ENCODE data around the gene NGF.

The NGF gene

GRCh38 chr1:115301438-115302020, 36.5 kb downstream of the NGF start:
- POLR2A ChIA-PET = no interaction called here
- no peak overlapping the region for H3K27ac ChIP-seq (ENCODE audit: insufficient read depth in 1 of 2, low read depth in 1 of 2, low read length in 2 of 2, poor library complexity in 1 of 2, severe bottlenecking in 2 of 2)
- H3K4me1 ChIP-seq (ENCODE audit: control extremely low read depth in 1 of 4, control insufficient read depth in 4 of 4, insufficient read depth in 4 of 4, low read length in 3 of 4) = no peaks in the 10 kb centered on the region
- CTCF ChIA-PET = no interaction called here
- H3K36me3 ChIP-seq (ENCODE audit: control insufficient read depth in 4 of 4, insufficient read depth in 4 of 4, low read length in 3 of 4) = no peaks in the 10 kb centered on the region
- H3K27me3 ChIP-seq (replicated peaks in 2 of 5; ENCODE audit: control insufficient read depth in 4 of 5, insufficient read depth in 5 of 5, low read length in 4 of 5) = no peaks in the 10 kb centered on the region
- no peak overlapping the region for H3K4me3 ChIP-seq (ENCODE audit: control insufficient read depth in 1 of 7, extremely low read depth in 1 of 7, insufficient read depth in 4 of 7, low read depth in 2 of 7, low read length in 6 of 7)
- no peak for DNase-seq
- H3K9me3 ChIP-seq (ENCODE audit: control extremely low read depth in 1 of 5, control insufficient read depth in 4 of 5, insufficient read depth in 2 of 5, low read depth in 1 of 5, low read length in 4 of 5) = no peaks in the 10 kb centered on the region
- WGBS (ENCODE audit: insufficient coverage) = 86% methylated on average over 8 of the region's 8 CpGs

DNA sequence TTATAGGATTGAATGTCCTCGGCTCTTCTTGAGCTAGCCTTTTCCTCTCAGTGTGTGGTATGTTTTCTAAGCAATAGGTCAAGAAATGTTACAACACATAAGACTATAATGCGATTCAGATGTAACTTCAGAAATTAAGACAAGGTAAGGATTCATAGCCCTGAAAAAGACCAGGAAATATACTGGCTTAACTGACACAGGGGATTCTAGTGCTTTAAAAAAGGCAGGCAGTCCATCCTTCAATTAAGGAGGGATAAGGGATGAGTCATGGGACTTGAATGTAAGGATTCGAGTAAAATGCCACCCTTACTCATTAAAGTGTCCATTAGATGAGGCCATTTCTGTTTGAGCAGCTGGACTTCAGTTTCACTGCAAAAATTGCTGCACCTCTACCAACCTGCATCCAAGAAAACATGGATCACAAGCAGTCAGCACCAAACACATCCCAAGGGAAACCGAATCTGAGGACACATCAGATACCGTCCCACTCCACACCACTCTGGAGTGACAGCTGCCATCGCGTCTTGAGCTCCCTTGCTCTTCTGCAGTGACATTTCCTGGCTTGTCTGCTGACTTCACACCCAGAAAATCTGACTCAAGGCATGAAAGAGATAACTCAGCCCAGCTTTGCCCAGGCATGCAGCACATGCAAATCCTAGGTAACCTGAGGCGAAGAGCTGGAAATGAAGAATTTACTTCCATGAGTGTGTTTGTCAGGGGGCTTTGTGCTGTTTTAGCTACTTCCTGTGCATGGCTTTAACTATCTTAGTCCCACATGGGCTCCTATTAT, 37.8 kb downstream of the NGF start:
- Histone ChIP-seq H3K27me3 (replicated peaks in 2 of 5; ENCODE audit: control insufficient read depth in 4 of 5, insufficient read depth in 5 of 5, low read length in 4 of 5) (no peaks in the 10 kb centered on the region), H3K9me3 (ENCODE audit: control extremely low read depth in 1 of 5, control insufficient read depth in 4 of 5, insufficient read depth in 2 of 5, low read depth in 1 of 5, low read length in 4 of 5) (no peaks in the 10 kb centered on the region), H3K4me1 (ENCODE audit: control extremely low read depth in 1 of 4, control insufficient read depth in 4 of 4, insufficient read depth in 4 of 4, low read length in 3 of 4) (no peaks in the 10 kb centered on the region), H3K4me3 (ENCODE audit: control insufficient read depth in 1 of 7, extremely low read depth in 1 of 7, insufficient read depth in 4 of 7, low read depth in 2 of 7, low read length in 6 of 7) (no peak overlapping the region), H3K27ac (ENCODE audit: insufficient read depth in 1 of 2, low read depth in 1 of 2, low read length in 2 of 2, poor library complexity in 1 of 2, severe bottlenecking in 2 of 2) (no peak overlapping the region), H3K36me3 (ENCODE audit: control insufficient read depth in 4 of 4, insufficient read depth in 4 of 4, low read length in 3 of 4) (no peaks in the 10 kb centered on the region)
- ChIA-PET CTCF (interaction anchor here (0.9 to 1.6 kb wide), 2 partner anchors 25 to 161 kb away, joined by 3 to 5 read pairs; no protein-coding TSS in a partner anchor), POLR2A (no interaction called here)
- 100% methylated on average over 5 of the region's 8 CpGs for WGBS (ENCODE audit: insufficient coverage)
- no peak for DNase-seq

GRCh38 chr1:115299266-115299665, 38.8 kb downstream of the NGF start:
- no peaks in the 10 kb centered on the region for H3K36me3 ChIP-seq (ENCODE audit: control insufficient read depth in 4 of 4, insufficient read depth in 4 of 4, low read length in 3 of 4)
- 100% methylated on average over 2 of the region's 2 CpGs for WGBS (ENCODE audit: insufficient coverage)
- peaks cover 0 to 3% (median 0%) of the 10 kb centered on the region in 5 experiments for H3K27me3 ChIP-seq (replicated peaks in 2 of 5; ENCODE audit: control insufficient read depth in 4 of 5, insufficient read depth in 5 of 5, low read length in 4 of 5)
- CTCF ChIA-PET = interaction anchor here (1.6 kb wide), 1 partner anchor 24 kb away, joined by 5 read pairs; no protein-coding TSS in a partner anchor
- H3K4me3 ChIP-seq (ENCODE audit: control insufficient read depth in 1 of 7, extremely low read depth in 1 of 7, insufficient read depth in 4 of 7, low read depth in 2 of 7, low read length in 6 of 7) = no peak overlapping the region
- POLR2A ChIA-PET = no interaction called here
- H3K9me3 ChIP-seq (ENCODE audit: control extremely low read depth in 1 of 5, control insufficient read depth in 4 of 5, insufficient read depth in 2 of 5, low read depth in 1 of 5, low read length in 4 of 5) = no peaks in the 10 kb centered on the region
- no peak overlapping the region for H3K27ac ChIP-seq (ENCODE audit: insufficient read depth in 1 of 2, low read depth in 1 of 2, low read length in 2 of 2, poor library complexity in 1 of 2, severe bottlenecking in 2 of 2)
- no peak for DNase-seq
- H3K4me1 ChIP-seq (ENCODE audit: control extremely low read depth in 1 of 4, control insufficient read depth in 4 of 4, insufficient read depth in 4 of 4, low read length in 3 of 4) = no peaks in the 10 kb centered on the region

DNA sequence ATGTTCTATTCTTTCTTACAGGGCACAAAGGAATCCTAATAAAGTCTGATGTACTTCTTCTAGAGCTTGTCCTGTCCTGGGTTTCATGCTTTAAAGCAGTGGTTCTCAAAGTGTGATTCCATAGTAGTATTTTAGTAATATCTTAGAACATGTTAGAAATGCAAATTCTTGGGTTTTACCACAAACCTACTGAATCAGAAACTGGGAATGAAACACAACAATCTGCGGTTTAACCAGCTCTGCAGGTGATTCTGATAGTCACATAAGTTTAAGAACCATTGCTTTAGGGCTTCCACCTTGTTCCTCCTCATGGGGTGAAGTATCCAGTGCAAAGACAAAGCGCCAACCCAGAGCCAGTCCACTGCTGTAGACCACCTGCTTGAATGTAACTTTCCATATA, 41.1 kb downstream of the NGF start:
- Histone ChIP-seq H3K9me3 (ENCODE audit: control extremely low read depth in 1 of 5, control insufficient read depth in 4 of 5, insufficient read depth in 2 of 5, low read depth in 1 of 5, low read length in 4 of 5) (no peaks in the 10 kb centered on the region), H3K36me3 (ENCODE audit: control insufficient read depth in 4 of 4, insufficient read depth in 4 of 4, low read length in 3 of 4) (no peaks in the 10 kb centered on the region), H3K4me1 (ENCODE audit: control extremely low read depth in 1 of 4, control insufficient read depth in 4 of 4, insufficient read depth in 4 of 4, low read length in 3 of 4) (no peaks in the 10 kb centered on the region), H3K4me3 (ENCODE audit: control insufficient read depth in 1 of 7, extremely low read depth in 1 of 7, insufficient read depth in 4 of 7, low read depth in 2 of 7, low read length in 6 of 7) (no peak overlapping the region), H3K27me3 (replicated peaks in 2 of 5; ENCODE audit: control insufficient read depth in 4 of 5, insufficient read depth in 5 of 5, low read length in 4 of 5) (peaks cover 0 to 3% (median 0%) of the 10 kb centered on the region in 5 experiments), H3K27ac (ENCODE audit: insufficient read depth in 1 of 2, low read depth in 1 of 2, low read length in 2 of 2, poor library complexity in 1 of 2, severe bottlenecking in 2 of 2) (no peak overlapping the region)
- CTCF ChIA-PET = interaction anchor here (1.3 kb wide), 1 partner anchor 10 kb away, joined by 4 read pairs; no protein-coding TSS in a partner anchor
- POLR2A ChIA-PET = no interaction called here
- 100% methylated on average over 2 of the region's 2 CpGs for WGBS (ENCODE audit: insufficient coverage)
- no peak for DNase-seq

- WGBS (ENCODE audit: insufficient coverage) = 100% methylated on average over 3 of the region's 3 CpGs
- Histone ChIP-seq H3K27me3 (replicated peaks in 2 of 5; ENCODE audit: control insufficient read depth in 4 of 5, insufficient read depth in 5 of 5, low read length in 4 of 5) (peaks cover 0 to 3% (median 0%) of the 10 kb centered on the region in 5 experiments), H3K4me1 (ENCODE audit: control extremely low read depth in 1 of 4, control insufficient read depth in 4 of 4, insufficient read depth in 4 of 4, low read length in 3 of 4) (no peaks in the 10 kb centered on the region), H3K4me3 (ENCODE audit: control insufficient read depth in 1 of 7, extremely low read depth in 1 of 7, insufficient read depth in 4 of 7, low read depth in 2 of 7, low read length in 6 of 7) (no peak overlapping the region), H3K9me3 (ENCODE audit: control extremely low read depth in 1 of 5, control insufficient read depth in 4 of 5, insufficient read depth in 2 of 5, low read depth in 1 of 5, low read length in 4 of 5) (no peaks in the 10 kb centered on the region), H3K27ac (ENCODE audit: insufficient read depth in 1 of 2, low read depth in 1 of 2, low read length in 2 of 2, poor library complexity in 1 of 2, severe bottlenecking in 2 of 2) (no peak overlapping the region), H3K36me3 (ENCODE audit: control insufficient read depth in 4 of 4, insufficient read depth in 4 of 4, low read length in 3 of 4) (no peaks in the 10 kb centered on the region)
- ChIA-PET POLR2A (no interaction called here), CTCF (no interaction called here)
- DNase-seq = no peak
These were observed 41.9 kb downstream of the NGF start for GRCh38 chr1:115295904-115296696.

GRCh38 chr1:115293899-115294298, 44.1 kb downstream of the NGF start:
- ChIA-PET CTCF (no interaction called here), POLR2A (no interaction called here)
- H3K4me3 ChIP-seq (ENCODE audit: control insufficient read depth in 1 of 7, extremely low read depth in 1 of 7, insufficient read depth in 4 of 7, low read depth in 2 of 7, low read length in 6 of 7) = no peak overlapping the region
- DNase-seq = no peak
- no peaks in the 10 kb centered on the region for H3K36me3 ChIP-seq (ENCODE audit: control insufficient read depth in 4 of 4, insufficient read depth in 4 of 4, low read length in 3 of 4)
- no peaks in the 10 kb centered on the region for H3K4me1 ChIP-seq (ENCODE audit: control extremely low read depth in 1 of 4, control insufficient read depth in 4 of 4, insufficient read depth in 4 of 4, low read length in 3 of 4)
- peaks cover 0 to 3% (median 0%) of the 10 kb centered on the region in 5 experiments for H3K27me3 ChIP-seq (replicated peaks in 2 of 5; ENCODE audit: control insufficient read depth in 4 of 5, insufficient read depth in 5 of 5, low read length in 4 of 5)
- 90% methylated on average over 2 of the region's 3 CpGs for WGBS (ENCODE audit: insufficient coverage)
- no peaks in the 10 kb centered on the region for H3K9me3 ChIP-seq (ENCODE audit: control extremely low read depth in 1 of 5, control insufficient read depth in 4 of 5, insufficient read depth in 2 of 5, low read depth in 1 of 5, low read length in 4 of 5)
- no peak overlapping the region for H3K27ac ChIP-seq (ENCODE audit: insufficient read depth in 1 of 2, low read depth in 1 of 2, low read length in 2 of 2, poor library complexity in 1 of 2, severe bottlenecking in 2 of 2)

DNA sequence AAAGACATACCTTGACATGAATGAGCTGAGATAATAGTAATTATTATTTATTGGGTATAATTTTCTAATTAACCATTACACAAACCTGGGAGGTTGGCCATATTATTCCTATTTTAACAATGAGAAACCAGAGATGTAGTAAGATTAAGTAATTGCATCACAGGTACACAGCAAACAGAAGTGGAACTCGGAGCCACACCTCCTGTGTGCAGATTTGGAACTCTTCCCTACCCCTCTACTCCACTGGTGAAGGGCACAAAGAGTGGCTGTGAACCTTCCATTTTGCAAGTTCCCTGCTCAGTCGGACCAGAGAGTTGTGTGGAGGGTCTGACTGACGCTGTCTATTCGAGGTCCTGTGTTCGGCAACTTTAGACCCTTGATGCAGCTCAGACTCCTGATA, 45.0 kb downstream of the NGF start:
- WGBS (ENCODE audit: insufficient coverage) = 92% methylated on average over 5 of the region's 5 CpGs
- H3K4me3 ChIP-seq (ENCODE audit: control insufficient read depth in 1 of 7, extremely low read depth in 1 of 7, insufficient read depth in 4 of 7, low read depth in 2 of 7, low read length in 6 of 7) = no peak overlapping the region
- H3K36me3 ChIP-seq (ENCODE audit: control insufficient read depth in 4 of 4, insufficient read depth in 4 of 4, low read length in 3 of 4) = no peaks in the 10 kb centered on the region
- DNase-seq = no peak
- H3K27me3 ChIP-seq (replicated peaks in 2 of 5; ENCODE audit: control insufficient read depth in 4 of 5, insufficient read depth in 5 of 5, low read length in 4 of 5) = peaks cover 0 to 3% (median 0%) of the 10 kb centered on the region in 5 experiments
- ChIA-PET POLR2A (no interaction called here), CTCF (no interaction called here)
- H3K9me3 ChIP-seq (ENCODE audit: control extremely low read depth in 1 of 5, control insufficient read depth in 4 of 5, insufficient read depth in 2 of 5, low read depth in 1 of 5, low read length in 4 of 5) = no peaks in the 10 kb centered on the region
- H3K4me1 ChIP-seq (ENCODE audit: control extremely low read depth in 1 of 4, control insufficient read depth in 4 of 4, insufficient read depth in 4 of 4, low read length in 3 of 4) = no peaks in the 10 kb centered on the region
- no peak overlapping the region for H3K27ac ChIP-seq (ENCODE audit: insufficient read depth in 1 of 2, low read depth in 1 of 2, low read length in 2 of 2, poor library complexity in 1 of 2, severe bottlenecking in 2 of 2)
